GM12878 (cell line): ENCODE results near the gene ZNF276. TPM values are rescaled to one million over a fixed set of nuclear protein-coding genes. Genes with fewer than 3 reads are reported as not detected.
A peak's percentile ranks its signal among the peaks of the same experiment; 100 is the strongest.

Source experiments
- ATAC-seq: fragments of 200-7000 bp; cut with Tn5 transposase; 3 replicates; pipeline ENCODE4 v1.9.1; 2020; ENCODE audit warnings: mild to moderate bottlenecking, moderate library complexity
- BruUV-seq: library from RNA; stranded (reverse); fragments of 400-500 nt; replicated peaks from 2 replicates; lab custom pipeline; 2021; lab: Mats Ljungman, UMichigan
- CTCF ChIA-PET: fragments of 300-600 bp; sonication (Branson Sonifier 250); formaldehyde crosslinking; extraction: SDS; loops from one replicate; lab custom pipeline; 2021; ENCODE audit warnings: inconsistent platforms; lab: Yijun Ruan, JAX
- POLR2A ChIA-PET: fragments of 350-600 bp; formaldehyde crosslinking; extraction: SDS; loops from one replicate; lab custom pipeline; 2021; ENCODE audit warnings: inconsistent platforms; lab: Charles Lee
- RAD21 ChIA-PET: fragments of 300-600 bp; sonication (Branson Sonifier 250); formaldehyde crosslinking; loops from one replicate; lab custom pipeline; 2023; ENCODE audit warnings: antibody characterized with exemption; ENCODE audit not compliant: unreplicated experiment; lab: Charles Lee
- SMC1A ChIA-PET: fragments of 300-600 bp; sonication (Branson Sonifier 250); formaldehyde crosslinking; loops from one replicate; lab custom pipeline; 2023; ENCODE audit not compliant: unreplicated experiment, uncharacterized antibody; lab: Charles Lee
- DNase-seq: peaks from one replicate; pipeline ENCODE4 v3.0.0-alpha.2; 2011; ENCODE audit warnings: low read depth, low spot score
- FAIRE-seq: peaks from 3 replicates; lab custom pipeline; 2011; peaks lifted over from hg19 to GRCh38; lab: Jason Lieb, UNC
- H2AFZ ChIP-seq: 2 replicates; pipeline ENCODE4 v1.6.0; 2011; ENCODE audit warnings: low read depth, low read length, control low read depth; ENCODE audit not compliant: control insufficient read depth
- H3K27ac ChIP-seq: 2 replicates; pipeline ENCODE4 v1.5.1; 2011; ENCODE audit warnings: control low read depth; ENCODE audit not compliant: control insufficient read depth, insufficient read depth
- H3K27me3 ChIP-seq, 2 experiments: replicated peaks in 1 of 2; 2 replicates each; pipeline versions ENCODE4 v1.6.0 to v1.6.1; 2011; ENCODE audit warnings: low read length in 1 of 2; ENCODE audit not compliant: control insufficient read depth in 2 of 2, insufficient read depth in 2 of 2
- H3K36me3 ChIP-seq, 2 experiments: 2 replicates each; pipeline ENCODE4 v1.5.1; 2011; ENCODE audit warnings: low read length in 1 of 2; ENCODE audit not compliant: control insufficient read depth in 2 of 2, insufficient read depth in 2 of 2
- H3K4me1 ChIP-seq: 2 replicates; pipeline ENCODE4 v1.6.1; 2011; ENCODE audit warnings: mild to moderate bottlenecking, low read length, moderate library complexity, mixed read lengths; ENCODE audit not compliant: control insufficient read depth, insufficient read depth
- H3K4me2 ChIP-seq: 2 replicates; pipeline ENCODE4 v1.6.0; 2011; ENCODE audit warnings: control low read depth; ENCODE audit not compliant: control insufficient read depth, insufficient read depth
- H3K4me3 ChIP-seq: fragments of 200-600 bp; sonication (generic); 2 replicates; pipeline ENCODE4 v1.5.1; 2016
- H3K79me2 ChIP-seq: 2 replicates; pipeline ENCODE4 v1.6.0; 2011; ENCODE audit warnings: low read length; ENCODE audit not compliant: control insufficient read depth, insufficient read depth
- H3K9ac ChIP-seq: 2 replicates; pipeline ENCODE4 v1.8.0; 2011; ENCODE audit warnings: low read length, control low read depth, mixed read lengths; ENCODE audit not compliant: control insufficient read depth, insufficient read depth
- H3K9me3 ChIP-seq: replicated peaks from 3 replicates; pipeline ENCODE4 v1.5.1; 2011; ENCODE audit warnings: mild to moderate bottlenecking, low read length; ENCODE audit not compliant: control insufficient read depth, insufficient read depth
- H4K20me1 ChIP-seq: 2 replicates; pipeline ENCODE4 v1.6.0; 2011; ENCODE audit not compliant: control insufficient read depth, insufficient read depth
- CUX1 ChIP-seq: IDR thresholded peaks from 2 replicates; pipeline ENCODE4 v1.6.1; 2012; ENCODE audit warnings: improper control_type of control experiment, low read depth, low read length; ENCODE audit not compliant: insufficient replicate concordance
- ELK1 ChIP-seq: IDR thresholded peaks from 2 replicates; pipeline ENCODE4 v1.6.1; 2012; ENCODE audit warnings: low read depth, low read length, improper control_type of control experiment
- HDAC2 ChIP-seq: fragments of 200-600 bp; sonication (generic); IDR thresholded peaks from 2 replicates; pipeline ENCODE4 v1.6.1; 2017
- MLLT1 ChIP-seq: fragments of 450-650 bp; IDR thresholded peaks from 2 replicates; pipeline ENCODE4 v1.6.1; 2016; ENCODE audit warnings: mild to moderate bottlenecking
- MYB ChIP-seq: fragments of 150-350 bp; IDR thresholded peaks from 2 replicates; pipeline ENCODE4 v1.6.1; 2014; ENCODE audit warnings: mild to moderate bottlenecking, low read depth, low read length, borderline replicate concordance
- MYC ChIP-seq: IDR thresholded peaks from 2 replicates; pipeline ENCODE4 v1.6.1; 2011; ENCODE audit warnings: mild to moderate bottlenecking, low read length, moderate library complexity, inconsistent platforms; ENCODE audit not compliant: insufficient read depth, insufficient replicate concordance, insufficient read length, severe bottlenecking
- NFXL1 ChIP-seq: fragments of 450-650 bp; IDR thresholded peaks from 2 replicates; pipeline ENCODE4 v1.6.1; 2017; ENCODE audit warnings: antibody characterized with exemption, mild to moderate bottlenecking, borderline replicate concordance
- NR2F1 ChIP-seq: fragments of 450-650 bp; conservative IDR thresholded peaks from 2 replicates; pipeline ENCODE4 v1.6.1; 2017; ENCODE audit warnings: mild to moderate bottlenecking
- RB1 ChIP-seq: fragments of 450-650 bp; formaldehyde crosslinking; IDR thresholded peaks from 2 replicates; pipeline ENCODE4 v1.6.1; 2017; ENCODE audit warnings: mild to moderate bottlenecking, borderline replicate concordance
- ZNF207 ChIP-seq: fragments of 450-650 bp; IDR thresholded peaks from 2 replicates; pipeline ENCODE4 v1.6.1; 2014; ENCODE audit warnings: antibody characterized with exemption, mild to moderate bottlenecking, borderline replicate concordance
- ZNF592 ChIP-seq: fragments of 450-650 bp; IDR thresholded peaks from 2 replicates; pipeline ENCODE4 v1.6.1; 2017; ENCODE audit warnings: mild to moderate bottlenecking, moderate library complexity
- WGBS: methylation state at CpG from one replicate; pipeline ENCODE4 v1.1.6; 2016; ENCODE audit warnings: low lambda C conversion rate; ENCODE audit not compliant: insufficient replicate concordance, insufficient coverage; ENCODE audit errors: missing lambda C conversion rate; 5-methylcytosine and 5-hydroxymethylcytosine counted together
- in situ Hi-C: fragments of 300-500 bp; cut with MboI; formaldehyde crosslinking; loops from 9 replicates; pipeline ENCODE4 v1.14.3; 2018; ENCODE audit warnings: mixed read lengths
- intact Hi-C: fragments of 100-400 bp; cut with micrococcal nuclease; formaldehyde crosslinking; loops from one replicate; pipeline ENCODE4 v1.14.2; 2022; ENCODE audit not compliant: unreplicated experiment
- polyA plus RNA-seq, 11 experiments: library from polyadenylated mRNA; depleted of rRNA in 4 of 11; unstranded in 6 of 11; stranded (reverse) in 5 of 11; fragments of >200 nt; fragmentation: Nextera tagmentation in 4 of 11; fragmentation: Illumina TruSeq in 1 of 11; extraction: Ambion mirVana in 4 of 11; extraction: Trizol in 1 of 11; gene quantifications; 1 replicate in 1 of 11; 2 replicates in 10 of 11; pipeline versions ENCODE4 v1.2.1 to v1.2.3, GENCODE V29; 2011 to 2016; ENCODE audit warnings: inconsistent platforms in 2 of 11, missing spikeins in 2 of 11, low read depth in 1 of 11
- total RNA-seq, 4 experiments: library from RNA; depleted of rRNA in 3 of 4; stranded (reverse); fragments of >200 nt in 3 of 4; fragmentation: Illumina TruSeq in 1 of 4; extraction: Trizol in 1 of 4; gene quantifications; 2 replicates each; pipeline versions ENCODE4 v1.2.1 to v1.2.3, GENCODE V29; 2013 to 2021

Gene ZNF276
- total and polyA plus RNA-seq, 10 of the 15 experiments (the other 5 are each of a cell fraction or from before 2014, with no cell fraction given) = 0.27 to 22.7 (median 8.7) TPM

GRCh38 chr16:89696670-89697128 lies 24.6 kb upstream of the ZNF276 start:
- SMC1A ChIA-PET = no interaction called here
- CTCF ChIA-PET = interaction anchor here (0.8 to 1.2 kb wide), 2 partner anchors 38 to 96 kb away, joined by 3 read pairs; no protein-coding TSS in a partner anchor
- Histone ChIP-seq H3K9me3 (no peaks in the 10 kb centered on the region), H3K4me2 (peak overlapping the region; percentile 27; the same call in 1 of the 2 replicates), H3K9ac (no peak overlapping the region), H4K20me1 (no peaks in the 10 kb centered on the region; the same call in 1 of the 2 replicates), H3K79me2 (no peaks in the 10 kb centered on the region), H3K4me1 (peaks cover 19% of the 10 kb centered on the region), H2AFZ (no peak overlapping the region), H3K27me3 (no peaks in the 10 kb centered on the region), H3K4me3 (no peak overlapping the region), H3K36me3 (peaks cover 0 to 12% of the 10 kb centered on the region in 2 experiments; a peak in 3 of 4 replicates), H3K27ac (no peak overlapping the region)
- POLR2A ChIA-PET = interaction anchor here (1.4 to 1.5 kb wide), 2 partner anchors 8 to 10 kb away, joined by 3 to 4 read pairs; partner anchors contain the start of gene CDK10
- BruUV-seq = no TSS peak
- DNase-seq = no peak
- FAIRE-seq = peak; percentile 38
- intact Hi-C loops = no loop called here
- RAD21 ChIA-PET = no interaction called here
- in situ Hi-C loops = no loop called here
- peak; percentile 15 for ATAC-seq
- WGBS = 27% methylated on average over 18 of the region's 18 CpGs
- TF ChIP-seq ZNF207 (no peak), MYB (no peak), ELK1 (no peak), RB1 (no peak), NFXL1 (no peak), CUX1 (no peak), MYC (no peak), HDAC2 (no peak), ZNF592 (no peak), MLLT1 (no peak), NR2F1 (peak; percentile 70)
